Measurements from ENCODE around the gene LIN54.

- TF ChIP-seq NFIC (IDR thresholded peaks at IDR 0.05) = no peak
- peak; percentile 5; the same call in 1 of the 2 replicates for TF ChIP-seq TAF1 (IDR thresholded peaks at IDR 0.05; ENCODE audit: low read depth)
- 0 out of 2 replicates have a peak, but pooled peaks have one; percentile 5 for TF ChIP-seq CREB1 (IDR thresholded peaks at IDR 0.05; ENCODE audit: low read depth)
- TF ChIP-seq YY1 (IDR thresholded peaks at IDR 0.05; ENCODE audit: low read depth) = peak; percentile 78; the same call in 1 of the 2 replicates
- TF ChIP-seq MAX (IDR thresholded peaks at IDR 0.05) = no peak
- TF ChIP-seq EGR1 (IDR thresholded peaks at IDR 0.05) = no peak
- no peak for TF ChIP-seq REST (IDR thresholded peaks at IDR 0.05; ENCODE audit: low read depth)
- TF ChIP-seq FOXM1 (IDR thresholded peaks at IDR 0.05; ENCODE audit: borderline replicate concordance, low read depth) = no peak
- TF ChIP-seq CEBPB (IDR thresholded peaks at IDR 0.05) = no peak
- TF ChIP-seq USF1 (IDR thresholded peaks at IDR 0.05) = no peak
Measured at GRCh38 chr4:83010522-83011318, at the start of gene LIN54.

Data from Ishikawa (cell line).